Fibroblast of skin of right biceps (primary cell): Measurements from ENCODE around the gene TTC22.
"Not testable (repeated sequence)": the region's sequence is repeated elsewhere in the genome, so short reads cannot be mapped to it uniquely, and the experiment has no call there.

ENCODE experiments used
- DNase-seq: peaks from one replicate; pipeline ENCODE4 v3.0.0-alpha.2; 2013

Gene TTC22

GRCh38 chr1:54781023-54781723 is 19.9 kb downstream of the TTC22 start:
- no peak for DNase-seq

GRCh38 chr1:54777431-54777830 is 23.7 kb downstream of the TTC22 start:
- no peak for DNase-seq

GRCh38 chr1:54777011-54777410 is 24.1 kb downstream of the TTC22 start:
- no peak for DNase-seq

GRCh38 chr1:54775828-54776721 is 25.0 kb downstream of the TTC22 start:
- DNase-seq = not testable (repeated sequence)

GRCh38 chr1:54774820-54775498 is 26.2 kb downstream of the TTC22 start:
- DNase-seq = peak; percentile 41

- DNase-seq = no peak
Observed at GRCh38 chr1:54772951-54773350, 28.2 kb downstream of the TTC22 start.

- no peak for DNase-seq
Observed at GRCh38 chr1:54768093-54768492, 33.0 kb downstream of the TTC22 start.

GRCh38 chr1:54767526-54767925 is 33.6 kb downstream of the TTC22 start:
- DNase-seq = no peak

- no peak for DNase-seq
Observed at GRCh38 chr1:54766726-54767125, 34.4 kb downstream of the TTC22 start.

- DNase-seq = no peak
Observed at GRCh38 chr1:54764922-54765561, 36.1 kb downstream of the TTC22 start.

- peak; percentile 100 for DNase-seq
Observed at GRCh38 chr1:54764133-54764921, 36.8 kb downstream of the TTC22 start, which contains the start of gene PARS2. Gene PARS2, minus strand, starts transcription at chr1:54764523. Its CDS starts 5,362 bp downstream, at chr1:54759161.

GRCh38 chr1:54763816-54764132 is 37.3 kb downstream of the TTC22 start:
- DNase-seq = no peak

- DNase-seq = no peak
Observed at GRCh38 chr1:54758678-54759348, 42.3 kb downstream of the TTC22 start.

GRCh38 chr1:54757833-54758232 is 43.3 kb downstream of the TTC22 start:
- DNase-seq = no peak

- no peak for DNase-seq
Observed at GRCh38 chr1:54754486-54755285, 46.4 kb downstream of the TTC22 start.

GRCh38 chr1:54754045-54754444 is 47.1 kb downstream of the TTC22 start:
- no peak for DNase-seq

GRCh38 chr1:54751426-54751825 is 49.7 kb downstream of the TTC22 start:
- DNase-seq = no peak

GRCh38 chr1:54750596-54750995 is 50.5 kb downstream of the TTC22 start:
- no peak for DNase-seq

- DNase-seq = no peak
Observed at GRCh38 chr1:54748094-54748835, 52.9 kb downstream of the TTC22 start.

- no peak for DNase-seq
Observed at GRCh38 chr1:54745864-54746263, 55.3 kb downstream of the TTC22 start.
